Prostate gland (tissue), 2 donors: ENCODE results near the gene GPR161. TPM values are rescaled to one million over a fixed set of nuclear protein-coding genes. Genes with fewer than 3 reads are reported as not detected.

Experiments
- DNase-seq: peaks from one replicate; pipeline ENCODE4 v3.0.0-alpha.2; 2019; ENCODE audit warnings: low spot score
- H3K27ac ChIP-seq, 2 donors: fragments of 200-600 bp; sonication (generic); 2 replicates each; pipeline ENCODE4 v1.5.1; 2017 to 2019
- H3K27me3 ChIP-seq: fragments of 200-600 bp; sonication (generic); replicated peaks from 2 replicates; pipeline ENCODE4 v1.5.1; 2019; ENCODE audit not compliant: insufficient read depth
- H3K36me3 ChIP-seq, 2 donors: fragments of 200-600 bp; sonication (generic); 1 replicate in 1 of 2; 2 replicates in 1 of 2; pipeline versions ENCODE4 v1.5.1 to v1.8.1; 2017 to 2019
- H3K4me1 ChIP-seq: fragments of 200-600 bp; sonication (generic); replicated peaks from 2 replicates; pipeline ENCODE4 v1.5.1; 2019
- H3K4me3 ChIP-seq, 2 donors: fragments of 200-600 bp; sonication (generic); 2 replicates each; pipeline ENCODE4 v1.5.1; 2017 to 2019
- H3K9me3 ChIP-seq: fragments of 200-600 bp; sonication (generic); 2 replicates; pipeline ENCODE4 v1.5.1; 2017
- POLR2A ChIP-seq: fragments of 450-650 bp; IDR thresholded peaks from one replicate; pipeline ENCODE4 v1.6.1; 2016; ENCODE audit warnings: antibody characterized with exemption, mild to moderate bottlenecking
- POLR2AphosphoS5 ChIP-seq: sonication (generic); formaldehyde crosslinking; IDR thresholded peaks from one replicate; pipeline ENCODE4 v1.6.1; 2017; ENCODE audit warnings: antibody characterized with exemption
- WGBS: methylation state at CpG from one replicate; pipeline ENCODE4 v1.1.5; 2018; 5-methylcytosine and 5-hydroxymethylcytosine counted together
- intact Hi-C: fragments of 100-400 bp; cut with DNase I; formaldehyde crosslinking; loops from one replicate; pipeline ENCODE4 v1.14.2; 2022
- total RNA-seq, 2 donors: library from RNA; depleted of rRNA; stranded (reverse); fragments of >200 nt; gene quantifications; one replicate each; pipeline ENCODE4 v1.1.0, GENCODE V29; 2016
- TF ChIP-seq, protein P1 (sequence below), 4 experiments: fragments of 200-600 bp in 2 of 4; fragments of 450-650 bp in 2 of 4; sonication (generic) in 2 of 4; IDR thresholded peaks; 1 replicate in 3 of 4; 2 replicates in 1 of 4; pipeline ENCODE4 v1.5.1; 2016 to 2019; ENCODE audit warnings: antibody characterized with exemption in 4 of 4, mild to moderate bottlenecking in 2 of 4, moderate library complexity in 2 of 4

GPR161 gene
- total RNA-seq, 2 donors from 2014 or later = 4.5 to 23.3 TPM

DNA sequence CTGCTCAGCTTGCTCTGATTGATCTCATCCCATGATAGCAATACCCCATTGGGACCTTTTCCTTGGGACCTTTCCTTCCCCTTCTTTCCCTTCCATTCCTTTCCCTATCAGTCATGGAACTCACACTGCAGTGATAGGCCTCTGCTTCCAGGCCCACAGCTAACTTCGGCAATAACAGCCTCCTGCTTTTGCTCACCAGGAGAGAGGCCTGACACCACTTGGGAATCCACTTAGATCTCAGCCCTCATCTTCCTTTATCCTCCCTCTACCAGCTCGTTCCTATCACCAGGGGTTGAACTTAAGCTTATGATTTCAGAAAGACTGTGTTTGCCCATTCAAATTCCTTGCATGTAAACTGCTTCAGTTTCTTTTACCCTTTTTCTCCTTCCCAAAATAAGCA lies 31.1 kb upstream of the GPR161 start:
- H3K9me3 ChIP-seq = no peaks in the 10 kb centered on the region
- no peaks in the 10 kb centered on the region for H3K36me3 ChIP-seq
- intact Hi-C loops = no loop called here
- no peaks in the 10 kb centered on the region for H3K27me3 ChIP-seq
- no peak for DNase-seq
- no peaks in the 10 kb centered on the region for H3K4me1 ChIP-seq
- H3K4me3 ChIP-seq = no peak overlapping the region
- 43% methylated on average over 2 of the region's 2 CpGs for WGBS
- no peak overlapping the region for H3K27ac ChIP-seq
- TF ChIP-seq POLR2A = no peak
- TF ChIP-seq, protein P1, sequence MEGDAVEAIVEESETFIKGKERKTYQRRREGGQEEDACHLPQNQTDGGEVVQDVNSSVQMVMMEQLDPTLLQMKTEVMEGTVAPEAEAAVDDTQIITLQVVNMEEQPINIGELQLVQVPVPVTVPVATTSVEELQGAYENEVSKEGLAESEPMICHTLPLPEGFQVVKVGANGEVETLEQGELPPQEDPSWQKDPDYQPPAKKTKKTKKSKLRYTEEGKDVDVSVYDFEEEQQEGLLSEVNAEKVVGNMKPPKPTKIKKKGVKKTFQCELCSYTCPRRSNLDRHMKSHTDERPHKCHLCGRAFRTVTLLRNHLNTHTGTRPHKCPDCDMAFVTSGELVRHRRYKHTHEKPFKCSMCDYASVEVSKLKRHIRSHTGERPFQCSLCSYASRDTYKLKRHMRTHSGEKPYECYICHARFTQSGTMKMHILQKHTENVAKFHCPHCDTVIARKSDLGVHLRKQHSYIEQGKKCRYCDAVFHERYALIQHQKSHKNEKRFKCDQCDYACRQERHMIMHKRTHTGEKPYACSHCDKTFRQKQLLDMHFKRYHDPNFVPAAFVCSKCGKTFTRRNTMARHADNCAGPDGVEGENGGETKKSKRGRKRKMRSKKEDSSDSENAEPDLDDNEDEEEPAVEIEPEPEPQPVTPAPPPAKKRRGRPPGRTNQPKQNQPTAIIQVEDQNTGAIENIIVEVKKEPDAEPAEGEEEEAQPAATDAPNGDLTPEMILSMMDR (IDR thresholded peaks at IDR 0.05) = no peak
- TF ChIP-seq POLR2AphosphoS5 = no peak

- H3K9me3 ChIP-seq = no peaks in the 10 kb centered on the region
- no peak for TF ChIP-seq POLR2AphosphoS5
- no peak for TF ChIP-seq POLR2A
- TF ChIP-seq, protein P1 (IDR thresholded peaks at IDR 0.05) = no peak
- WGBS = 91% methylated on average over 3 of the region's 3 CpGs
These were observed 28.0 kb upstream of the GPR161 start for GRCh38 chr1:168164771-168165170.

GRCh38 chr1:168163670-168164069 lies 26.9 kb upstream of the GPR161 start:
- H3K4me1 ChIP-seq = no peaks in the 10 kb centered on the region
- no peak overlapping the region for H3K27ac ChIP-seq
- TF ChIP-seq POLR2AphosphoS5 = no peak
- TF ChIP-seq POLR2A = no peak
- TF ChIP-seq, protein P1 (IDR thresholded peaks at IDR 0.05) = no peak
- no peak for DNase-seq
- no peak overlapping the region for H3K4me3 ChIP-seq
- intact Hi-C loops = no loop called here
- no peaks in the 10 kb centered on the region for H3K27me3 ChIP-seq
- no peaks in the 10 kb centered on the region for H3K36me3 ChIP-seq
- no peaks in the 10 kb centered on the region for H3K9me3 ChIP-seq
- 74% methylated on average over 3 of the region's 3 CpGs for WGBS

More at GRCh38 chr1:168164771-168165170, 28.0 kb upstream of the GPR161 start:
- Histone ChIP-seq H3K4me3 (no peak overlapping the region), H3K36me3 (no peaks in the 10 kb centered on the region), H3K27me3 (no peaks in the 10 kb centered on the region), H3K4me1 (no peaks in the 10 kb centered on the region), H3K27ac (no peak overlapping the region)
- DNase-seq = no peak
- intact Hi-C loops = no loop called here

DNA sequence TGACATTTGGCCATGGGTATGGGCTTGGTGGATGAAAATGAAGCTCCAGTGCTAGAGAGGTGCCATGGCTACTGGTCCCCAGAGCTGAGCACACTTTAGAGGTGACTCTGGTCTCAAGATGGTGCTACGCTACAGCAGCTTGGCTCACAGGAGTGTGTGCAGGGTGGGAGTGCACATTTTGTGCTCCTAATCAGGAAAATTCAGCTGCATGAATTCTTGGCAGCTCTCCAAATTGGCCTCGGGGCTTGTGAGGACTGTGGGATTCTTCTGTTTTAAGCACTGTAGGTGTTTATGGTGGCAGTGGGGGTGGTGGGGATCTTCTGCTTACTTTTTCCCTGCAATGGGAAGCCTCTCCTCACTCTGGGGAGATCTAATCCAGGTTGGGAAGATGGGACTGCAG lies 24.7 kb upstream of the GPR161 start:
- H3K4me1 ChIP-seq = no peaks in the 10 kb centered on the region
- DNase-seq = no peak
- intact Hi-C loops = no loop called here
- no peaks in the 10 kb centered on the region for H3K9me3 ChIP-seq
- H3K36me3 ChIP-seq = no peaks in the 10 kb centered on the region
- H3K27ac ChIP-seq = no peak overlapping the region
- no peaks in the 10 kb centered on the region for H3K27me3 ChIP-seq
- no peak overlapping the region for H3K4me3 ChIP-seq
- 75% methylated on average over 2 of the region's 2 CpGs for WGBS
- TF ChIP-seq, protein P1 (IDR thresholded peaks at IDR 0.05) = no peak
- TF ChIP-seq POLR2A (no peak), POLR2AphosphoS5 (no peak)

GRCh38 chr1:168159979-168160378 lies 23.2 kb upstream of the GPR161 start:
- DNase-seq = no peak
- H3K4me1 ChIP-seq = no peaks in the 10 kb centered on the region
- no peaks in the 10 kb centered on the region for H3K27me3 ChIP-seq
- no peak overlapping the region for H3K27ac ChIP-seq
- 84% methylated on average over 1 of the region's 1 CpG for WGBS
- H3K4me3 ChIP-seq = no peak overlapping the region
- TF ChIP-seq POLR2A = no peak
- TF ChIP-seq, protein P1 (IDR thresholded peaks at IDR 0.05) = no peak
- TF ChIP-seq POLR2AphosphoS5 = no peak
- no peaks in the 10 kb centered on the region for H3K36me3 ChIP-seq
- intact Hi-C loops = no loop called here
- H3K9me3 ChIP-seq = no peaks in the 10 kb centered on the region
